Stimulated activated memory B cell treated with anti-CD40 and anti-IgM and Interleukin-4, amounts not matched to agents 10 μg/mL and 1 μg/mL and 100 μg/mL, for 72 hours (primary cell): Measurements from ENCODE around the gene HAUS7.

Source experiments
- ATAC-seq: fragments of 150-1000 bp; cut with Tn5 transposase; 2 replicates; pipeline ENCODE4 v1.10.0; 2021
- H3K27ac Mint-ChIP-seq: one replicate; pipeline ENCODE4 v1.8.0; 2022; ENCODE audit warnings: mild to moderate bottlenecking, mixed read lengths
- H3K27me3 Mint-ChIP-seq: one replicate; pipeline ENCODE4 v1.8.0; 2022; ENCODE audit warnings: mixed read lengths
- H3K36me3 Mint-ChIP-seq: one replicate; pipeline ENCODE4 v1.8.0; 2022; ENCODE audit warnings: mixed read lengths
- H3K4me1 Mint-ChIP-seq: one replicate; pipeline ENCODE4 v1.8.0; 2022; ENCODE audit warnings: mixed read lengths
- H3K4me3 Mint-ChIP-seq: one replicate; pipeline ENCODE4 v1.8.0; 2022; ENCODE audit warnings: mild to moderate bottlenecking, moderate library complexity, mixed read lengths
- H3K9me3 Mint-ChIP-seq: one replicate; pipeline ENCODE4 v1.8.0; 2022; ENCODE audit warnings: mixed read lengths

HAUS7 gene

GRCh38 chrX:153491918-153492317 is 21.5 kb upstream of the HAUS7 start:
- no peak for ATAC-seq
- H3K4me1 Mint-ChIP-seq, result peaks cover 5% of the 10 kb centered on the region
- H3K4me3 Mint-ChIP-seq, result no peak overlapping the region
- no peaks in the 10 kb centered on the region for H3K36me3 Mint-ChIP-seq
- H3K27ac Mint-ChIP-seq, result no peak overlapping the region
- H3K27me3 Mint-ChIP-seq, result peaks cover 26% of the 10 kb centered on the region
- H3K9me3 Mint-ChIP-seq, result no peaks in the 10 kb centered on the region

- H3K4me1 Mint-ChIP-seq, result peaks cover 5% of the 10 kb centered on the region
These were observed 21.1 kb upstream of the HAUS7 start for GRCh38 chrX:153491351-153491914.

GRCh38 chrX:153490217-153490930 is 20.0 kb upstream of the HAUS7 start:
- Mint-ChIP-seq H3K9me3 (no peaks in the 10 kb centered on the region), H3K4me1 (peaks cover 5% of the 10 kb centered on the region), H3K27ac (no peak overlapping the region), H3K36me3 (no peaks in the 10 kb centered on the region), H3K27me3 (peaks cover 17% of the 10 kb centered on the region), H3K4me3 (no peak overlapping the region)
- no peak for ATAC-seq

More at GRCh38 chrX:153491351-153491914, 21.1 kb upstream of the HAUS7 start:
- Mint-ChIP-seq H3K36me3 (no peaks in the 10 kb centered on the region), H3K4me3 (no peak overlapping the region), H3K27me3 (peaks cover 26% of the 10 kb centered on the region), H3K9me3 (no peaks in the 10 kb centered on the region), H3K27ac (no peak overlapping the region)
- no peak for ATAC-seq

- Mint-ChIP-seq H3K9me3 (no peaks in the 10 kb centered on the region), H3K27me3 (peaks cover under 1% of the 10 kb centered on the region)
These were observed 18.0 kb upstream of the HAUS7 start for GRCh38 chrX:153488231-153488914.

GRCh38 chrX:153487590-153488071 is 17.3 kb upstream of the HAUS7 start:
- Mint-ChIP-seq H3K4me1 (no peaks in the 10 kb centered on the region), H3K27me3 (no peaks in the 10 kb centered on the region), H3K9me3 (no peaks in the 10 kb centered on the region), H3K4me3 (no peak overlapping the region), H3K27ac (no peak overlapping the region), H3K36me3 (no peaks in the 10 kb centered on the region)
- no peak for ATAC-seq

More at GRCh38 chrX:153488231-153488914, 18.0 kb upstream of the HAUS7 start:
- Mint-ChIP-seq H3K4me1 (no peaks in the 10 kb centered on the region), H3K36me3 (no peaks in the 10 kb centered on the region), H3K4me3 (no peak overlapping the region), H3K27ac (no peak overlapping the region)
- no peak for ATAC-seq

- ATAC-seq, result no peak
- Mint-ChIP-seq H3K36me3 (no peaks in the 10 kb centered on the region), H3K27me3 (no peaks in the 10 kb centered on the region), H3K27ac (no peak overlapping the region), H3K9me3 (no peaks in the 10 kb centered on the region), H3K4me3 (no peak overlapping the region), H3K4me1 (no peaks in the 10 kb centered on the region)
These were observed 15.8 kb upstream of the HAUS7 start for GRCh38 chrX:153486171-153486570.

GRCh38 chrX:153485396-153486080 is 15.2 kb upstream of the HAUS7 start:
- Mint-ChIP-seq H3K36me3 (no peaks in the 10 kb centered on the region), H3K9me3 (no peaks in the 10 kb centered on the region), H3K4me1 (no peaks in the 10 kb centered on the region), H3K27me3 (no peaks in the 10 kb centered on the region), H3K27ac (no peak overlapping the region), H3K4me3 (no peak overlapping the region)
- ATAC-seq, result no peak

DNA sequence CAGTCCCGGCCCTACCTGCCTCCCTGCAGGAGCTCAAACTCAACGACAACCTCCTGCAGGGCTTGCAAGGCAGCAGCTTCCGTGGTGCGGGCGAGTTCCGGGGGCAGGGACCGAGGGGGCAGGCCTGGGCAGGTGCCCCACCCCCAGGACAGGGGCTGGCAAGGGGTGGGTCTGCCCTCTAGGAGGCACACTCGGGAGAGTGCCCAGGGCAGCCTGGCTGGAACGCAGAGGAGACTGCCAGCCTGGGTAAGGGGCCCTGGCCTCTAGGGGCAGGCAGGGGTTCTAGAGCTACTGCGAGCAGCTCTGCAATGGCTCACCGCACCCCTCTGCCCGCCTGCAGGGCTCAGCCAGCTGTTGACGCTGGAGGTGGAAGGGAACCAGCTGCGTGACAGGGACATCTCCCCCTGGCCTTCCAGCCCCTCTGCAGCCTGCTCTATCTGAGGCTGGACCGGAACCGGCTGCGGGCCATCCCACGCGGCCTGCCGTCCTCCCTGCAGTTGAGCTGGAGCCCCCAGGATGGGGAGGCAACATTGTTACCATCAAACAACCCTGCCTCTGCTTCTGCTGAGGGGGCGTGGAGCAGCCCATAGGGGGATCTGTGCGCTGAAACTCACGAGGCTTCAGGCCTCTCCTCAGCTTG is 12.1 kb upstream of the HAUS7 start:
- peaks cover 20% of the 10 kb centered on the region for H3K27me3 Mint-ChIP-seq
- H3K4me1 Mint-ChIP-seq, result no peaks in the 10 kb centered on the region
- H3K9me3 Mint-ChIP-seq, result no peaks in the 10 kb centered on the region
- H3K4me3 Mint-ChIP-seq, result no peak overlapping the region
- H3K36me3 Mint-ChIP-seq, result no peaks in the 10 kb centered on the region
- no peak for ATAC-seq
- H3K27ac Mint-ChIP-seq, result no peak overlapping the region

DNA sequence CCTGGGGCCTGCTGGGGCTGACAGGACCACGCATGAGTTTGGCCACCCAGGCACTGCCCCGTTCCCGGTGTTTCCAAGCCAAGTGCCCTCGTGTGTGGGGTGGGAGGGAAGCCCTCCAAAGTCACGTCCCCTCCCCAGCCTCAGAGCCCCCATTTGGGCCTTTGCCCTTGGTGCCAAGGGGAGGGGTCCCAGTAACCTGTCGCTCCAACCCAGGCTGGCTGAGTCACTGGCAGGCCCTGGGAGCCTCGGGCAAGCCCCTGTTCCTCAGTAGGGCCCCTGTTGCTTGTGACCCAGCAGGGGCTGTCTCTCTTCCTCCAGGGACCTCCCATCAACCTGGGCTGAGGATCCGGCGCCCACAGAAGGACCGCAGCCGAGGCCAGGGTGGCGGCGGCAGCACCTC is 10.7 kb upstream of the HAUS7 start:
- no peak overlapping the region for H3K4me3 Mint-ChIP-seq
- H3K9me3 Mint-ChIP-seq, result no peaks in the 10 kb centered on the region
- no peak for ATAC-seq
- H3K36me3 Mint-ChIP-seq, result no peaks in the 10 kb centered on the region
- peaks cover 25% of the 10 kb centered on the region for H3K27me3 Mint-ChIP-seq
- H3K27ac Mint-ChIP-seq, result no peak overlapping the region
- no peaks in the 10 kb centered on the region for H3K4me1 Mint-ChIP-seq

DNA sequence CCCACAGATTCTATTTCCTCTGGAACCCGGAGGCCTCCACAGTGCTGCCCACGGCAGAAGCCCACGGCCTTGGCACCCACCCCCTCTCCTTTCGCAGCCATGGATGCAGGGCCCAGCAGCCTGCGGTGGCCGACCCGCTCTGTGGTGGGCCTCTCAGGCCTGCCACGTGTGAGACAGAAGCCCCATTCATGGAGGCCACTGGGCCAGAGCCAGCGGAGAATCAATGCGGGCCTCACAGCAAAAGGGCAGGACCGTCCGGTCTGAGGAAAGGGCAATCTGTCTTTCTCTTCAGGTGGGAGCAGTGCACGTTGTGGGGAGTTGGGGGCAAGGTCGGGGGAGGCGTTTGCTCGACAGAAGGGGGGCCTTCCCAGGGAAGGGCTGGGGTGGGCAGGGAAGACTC is 8.4 kb upstream of the HAUS7 start:
- no peaks in the 10 kb centered on the region for H3K36me3 Mint-ChIP-seq
- no peak overlapping the region for H3K4me3 Mint-ChIP-seq
- no peaks in the 10 kb centered on the region for H3K9me3 Mint-ChIP-seq
- H3K4me1 Mint-ChIP-seq, result no peaks in the 10 kb centered on the region
- peaks cover 31% of the 10 kb centered on the region for H3K27me3 Mint-ChIP-seq
- H3K27ac Mint-ChIP-seq, result no peak overlapping the region
- no peak for ATAC-seq

DNA sequence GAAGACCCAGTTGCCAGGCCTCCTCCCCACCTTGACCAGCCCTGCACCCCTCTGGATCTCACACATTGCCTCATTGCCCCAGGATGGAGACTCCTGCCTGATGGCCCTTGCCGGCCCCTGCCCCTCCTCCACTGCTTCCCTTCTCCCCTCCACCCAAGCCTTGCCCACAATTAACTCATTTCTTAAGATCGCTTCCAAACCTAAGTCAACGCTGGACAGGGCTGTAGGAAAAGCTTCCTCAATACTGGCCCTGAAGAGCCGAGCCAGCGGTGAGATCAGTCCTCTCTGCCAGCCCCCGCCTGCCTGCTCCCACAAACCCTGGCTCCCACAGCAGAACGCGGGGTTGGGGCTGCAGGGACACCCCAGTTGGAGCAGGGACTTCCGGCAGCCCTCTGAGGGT is 7.5 kb upstream of the HAUS7 start:
- no peaks in the 10 kb centered on the region for H3K36me3 Mint-ChIP-seq
- H3K9me3 Mint-ChIP-seq, result no peaks in the 10 kb centered on the region
- H3K4me3 Mint-ChIP-seq, result no peak overlapping the region
- ATAC-seq, result no peak
- H3K4me1 Mint-ChIP-seq, result no peaks in the 10 kb centered on the region
- peaks cover 31% of the 10 kb centered on the region for H3K27me3 Mint-ChIP-seq
- no peak overlapping the region for H3K27ac Mint-ChIP-seq

- Mint-ChIP-seq H3K27me3 (peaks cover 31% of the 10 kb centered on the region), H3K4me3 (no peak overlapping the region), H3K36me3 (no peaks in the 10 kb centered on the region), H3K9me3 (no peaks in the 10 kb centered on the region), H3K4me1 (no peaks in the 10 kb centered on the region), H3K27ac (no peak overlapping the region)
- no peak for ATAC-seq
These were observed 7.0 kb upstream of the HAUS7 start for GRCh38 chrX:153477364-153477857.

GRCh38 chrX:153476666-153477363 is 6.4 kb upstream of the HAUS7 start:
- H3K27ac Mint-ChIP-seq, result no peak overlapping the region

GRCh38 chrX:153475751-153476281 is 5.4 kb upstream of the HAUS7 start:
- H3K27me3 Mint-ChIP-seq, result peaks cover 31% of the 10 kb centered on the region
- no peak overlapping the region for H3K27ac Mint-ChIP-seq
- H3K9me3 Mint-ChIP-seq, result no peaks in the 10 kb centered on the region
- no peak overlapping the region for H3K4me3 Mint-ChIP-seq
- no peak for ATAC-seq
- no peaks in the 10 kb centered on the region for H3K4me1 Mint-ChIP-seq
- no peaks in the 10 kb centered on the region for H3K36me3 Mint-ChIP-seq

More at GRCh38 chrX:153476666-153477363, 6.4 kb upstream of the HAUS7 start:
- peaks cover 31% of the 10 kb centered on the region for H3K27me3 Mint-ChIP-seq
- no peak overlapping the region for H3K4me3 Mint-ChIP-seq
- ATAC-seq, result no peak
- H3K36me3 Mint-ChIP-seq, result no peaks in the 10 kb centered on the region
- H3K4me1 Mint-ChIP-seq, result no peaks in the 10 kb centered on the region
- no peaks in the 10 kb centered on the region for H3K9me3 Mint-ChIP-seq
